Measurements from ENCODE around the gene PACS2. TPM values are rescaled to one million over a fixed set of nuclear protein-coding genes. Genes with fewer than 3 reads are reported as not detected.

The PACS2 gene
- total and polyA plus RNA-seq, 2 of the 4 experiments (the other 2 are of a cell fraction), result 15.6 to 32.2 TPM

DNA sequence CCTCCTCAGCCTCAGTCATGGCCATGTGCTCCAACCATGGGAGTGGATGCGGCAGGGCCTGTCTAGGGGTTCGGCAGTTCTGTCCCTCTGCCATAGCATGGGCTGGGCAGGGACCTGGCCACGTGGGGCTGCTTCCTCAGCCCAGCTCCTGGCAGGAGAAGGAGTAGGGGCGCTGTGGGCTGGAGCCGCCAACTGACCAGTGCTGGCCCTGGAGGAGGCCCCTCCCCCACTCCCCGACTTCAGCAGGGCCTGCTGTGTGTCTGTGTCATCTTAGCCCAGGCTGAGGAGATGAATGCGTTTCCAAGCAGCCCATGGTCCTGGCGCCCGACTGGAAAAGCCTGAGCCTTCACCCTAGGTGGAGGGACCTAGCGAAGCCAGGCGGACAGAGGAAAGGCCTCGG lies 2.7 kb upstream of the PACS2 start:
- H3K4me2 ChIP-seq (ENCODE audit: low read depth, low read length), result no peak overlapping the region
- H2BK15ac ChIP-seq (ENCODE audit: low read depth, low read length), result no peak overlapping the region
- no peak overlapping the region for H3K4me3 ChIP-seq (ENCODE audit: insufficient read depth, low read depth, low read length)
- no peak overlapping the region for H3K4ac ChIP-seq (ENCODE audit: low read depth, low read length)
- no peak overlapping the region for H3K56ac ChIP-seq (ENCODE audit: extremely low read depth, insufficient read depth, low read length)
- no peak overlapping the region for H2BK5ac ChIP-seq (ENCODE audit: low read depth, low read length, poor library complexity, severe bottlenecking)
- no peaks in the 10 kb centered on the region for H3K27me3 ChIP-seq (ENCODE audit: control insufficient read depth, insufficient read depth, low read length)
- H3K4me1 ChIP-seq (ENCODE audit: control insufficient read depth, insufficient read depth, low read length), result peaks cover 19% of the 10 kb centered on the region
- H3K9ac ChIP-seq (ENCODE audit: low read depth, low read length), result no peak overlapping the region
- peaks cover 0 to 25% of the 10 kb centered on the region in 2 experiments; a peak in 3 of 4 replicates for H3K79me1 ChIP-seq (ENCODE audit: low read depth in 1 of 2, low read length in 2 of 2)
- ATAC-seq (ENCODE audit: low read depth) (no peak), DNase-seq (no peak)
- H2AK5ac ChIP-seq (ENCODE audit: low read depth, low read length), result no peak overlapping the region
- no peak overlapping the region for H2BK120ac ChIP-seq (ENCODE audit: low read depth, low read length)
- H4K20me1 ChIP-seq (ENCODE audit: insufficient read depth, low read length), result peaks cover 15% of the 10 kb centered on the region
- no peaks in the 10 kb centered on the region for H3K36me3 ChIP-seq (ENCODE audit: control insufficient read depth, insufficient read depth, low read length)
- no peak overlapping the region for H3K14ac ChIP-seq (replicated peaks; ENCODE audit: low read depth, low read length)
- no peak overlapping the region for H3K27ac ChIP-seq (ENCODE audit: insufficient read depth, low read length)
- WGBS, 2 experiments (ENCODE audit: extremely low coverage in 2 of 2, insufficient read length in 1 of 2), result 30% methylated on average over 3 of the region's 12 CpGs; no CpG with 5 or more reads in 1 of the 2 experiments
- intact Hi-C loops (cut with micrococcal nuclease), result no loop called here
- H2AFZ ChIP-seq (replicated peaks; ENCODE audit: low read length, poor library complexity), result no peak overlapping the region
- H2BK20ac ChIP-seq (ENCODE audit: low read depth, low read length), result no peak overlapping the region
- peaks cover 2% of the 10 kb centered on the region for H3K9me1 ChIP-seq (ENCODE audit: insufficient read depth, low read length)
- H3K18ac ChIP-seq (ENCODE audit: low read depth, low read length), result no peak overlapping the region
- in situ Hi-C loops (cut with MboI; ENCODE audit: low sequenced_read_pairs), result no loop called here
- dilution Hi-C loops (cut with HindIII; ENCODE audit: low sequenced_read_pairs, unreplicated experiment), result no loop called here
- POLR2A ChIA-PET (ENCODE audit: unreplicated experiment), result no interaction called here
- no TSS peak for BruUV-seq (replicated peaks)
- H4K91ac ChIP-seq (ENCODE audit: insufficient read depth, low read depth, low read length), result no peak overlapping the region
- no peak overlapping the region for H3K23ac ChIP-seq (ENCODE audit: low read depth, low read length)
- no peak for TF ChIP-seq RCOR1 (IDR thresholded peaks at IDR 0.05; ENCODE audit: insufficient replicate concordance, low read length)
- TF ChIP-seq, protein P1, sequence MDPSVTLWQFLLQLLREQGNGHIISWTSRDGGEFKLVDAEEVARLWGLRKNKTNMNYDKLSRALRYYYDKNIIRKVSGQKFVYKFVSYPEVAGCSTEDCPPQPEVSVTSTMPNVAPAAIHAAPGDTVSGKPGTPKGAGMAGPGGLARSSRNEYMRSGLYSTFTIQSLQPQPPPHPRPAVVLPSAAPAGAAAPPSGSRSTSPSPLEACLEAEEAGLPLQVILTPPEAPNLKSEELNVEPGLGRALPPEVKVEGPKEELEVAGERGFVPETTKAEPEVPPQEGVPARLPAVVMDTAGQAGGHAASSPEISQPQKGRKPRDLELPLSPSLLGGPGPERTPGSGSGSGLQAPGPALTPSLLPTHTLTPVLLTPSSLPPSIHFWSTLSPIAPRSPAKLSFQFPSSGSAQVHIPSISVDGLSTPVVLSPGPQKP (IDR thresholded peaks at IDR 0.05; ENCODE audit: borderline replicate concordance, low read depth, low read length), result no peak
- TF ChIP-seq RFX5 (IDR thresholded peaks at IDR 0.05; ENCODE audit: low read depth, low read length), result no peak
- no peak for TF ChIP-seq MAFK (IDR thresholded peaks at IDR 0.05; ENCODE audit: low read depth, low read length)
- no peak for TF ChIP-seq MXI1 (IDR thresholded peaks at IDR 0.05; ENCODE audit: borderline replicate concordance, low read depth, low read length)
- TF ChIP-seq, protein P2, sequence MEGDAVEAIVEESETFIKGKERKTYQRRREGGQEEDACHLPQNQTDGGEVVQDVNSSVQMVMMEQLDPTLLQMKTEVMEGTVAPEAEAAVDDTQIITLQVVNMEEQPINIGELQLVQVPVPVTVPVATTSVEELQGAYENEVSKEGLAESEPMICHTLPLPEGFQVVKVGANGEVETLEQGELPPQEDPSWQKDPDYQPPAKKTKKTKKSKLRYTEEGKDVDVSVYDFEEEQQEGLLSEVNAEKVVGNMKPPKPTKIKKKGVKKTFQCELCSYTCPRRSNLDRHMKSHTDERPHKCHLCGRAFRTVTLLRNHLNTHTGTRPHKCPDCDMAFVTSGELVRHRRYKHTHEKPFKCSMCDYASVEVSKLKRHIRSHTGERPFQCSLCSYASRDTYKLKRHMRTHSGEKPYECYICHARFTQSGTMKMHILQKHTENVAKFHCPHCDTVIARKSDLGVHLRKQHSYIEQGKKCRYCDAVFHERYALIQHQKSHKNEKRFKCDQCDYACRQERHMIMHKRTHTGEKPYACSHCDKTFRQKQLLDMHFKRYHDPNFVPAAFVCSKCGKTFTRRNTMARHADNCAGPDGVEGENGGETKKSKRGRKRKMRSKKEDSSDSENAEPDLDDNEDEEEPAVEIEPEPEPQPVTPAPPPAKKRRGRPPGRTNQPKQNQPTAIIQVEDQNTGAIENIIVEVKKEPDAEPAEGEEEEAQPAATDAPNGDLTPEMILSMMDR (conservative IDR thresholded peaks at IDR 0.05; ENCODE audit: low read depth, low read length), result no peak
- no peaks in the 10 kb centered on the region for H3K9me3 ChIP-seq (ENCODE audit: control insufficient read depth, insufficient read depth, low read length)
- CTCF ChIA-PET, result no interaction called here
- no peak overlapping the region for H4K5ac ChIP-seq (ENCODE audit: low read depth, low read length)
- no peak overlapping the region for H4K8ac ChIP-seq (ENCODE audit: low read depth in 2 of 2, low read length in 2 of 2)
- H2AK9ac ChIP-seq (replicated peaks; ENCODE audit: low read depth, low read length, poor library complexity), result peak overlapping the region; percentile 70

All from IMR-90 (cell line).